ENCODE data around the gene WNT6. TPM values are rescaled to one million over a fixed set of nuclear protein-coding genes. Genes with fewer than 3 reads are reported as not detected.

Gene WNT6
- total RNA-seq, 2 donors from 2014 or later = not detected

DNA sequence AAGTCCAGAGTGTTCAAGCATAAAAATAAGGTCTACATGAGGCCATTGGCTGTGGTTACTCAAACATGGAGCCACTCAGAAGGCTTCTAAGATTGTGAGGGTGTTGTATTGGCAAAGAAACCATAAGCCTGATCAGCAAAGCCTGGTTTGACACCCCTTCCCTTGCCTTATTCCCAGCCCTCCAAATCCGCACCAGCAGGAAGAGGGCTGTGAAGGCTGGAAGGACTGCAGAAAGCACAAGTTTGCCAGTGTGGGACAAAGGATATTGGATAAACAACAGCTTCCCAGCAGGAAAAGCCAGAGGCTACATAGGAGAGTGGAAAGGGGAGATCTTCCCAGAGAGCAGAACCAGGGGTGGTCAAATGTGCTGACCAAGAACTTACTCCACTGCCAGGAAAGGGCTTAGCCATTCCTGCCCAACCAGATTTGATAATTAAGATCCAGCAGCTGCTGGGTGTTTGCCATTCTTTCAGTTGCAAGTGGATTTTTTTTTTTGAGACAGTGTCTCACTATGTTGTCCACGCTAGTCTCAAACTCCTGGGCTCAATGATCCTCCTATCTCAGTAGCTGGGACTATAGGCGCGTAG is 26.5 kb upstream of the WNT6 start:
- no peak overlapping the region for H3K27ac Mint-ChIP-seq
- no peak overlapping the region for H3K4me3 Mint-ChIP-seq
- H3K9me3 ChIP-seq (ENCODE audit: control insufficient read depth, low read length) = no peaks in the 10 kb centered on the region
- peaks cover 11% of the 10 kb centered on the region for H3K4me1 Mint-ChIP-seq
- no peak overlapping the region for H3K9ac ChIP-seq (ENCODE audit: extremely low read depth, low read length, poor library complexity, severe bottlenecking)
- peaks cover 2% of the 10 kb centered on the region for H3K4me1 ChIP-seq (ENCODE audit: control insufficient read depth, insufficient read depth, low read length)
- H3K36me3 ChIP-seq (ENCODE audit: control insufficient read depth, insufficient read depth, low read length) = no peaks in the 10 kb centered on the region
- peaks cover 1% of the 10 kb centered on the region for H3K9me3 Mint-ChIP-seq
- DNase-seq = no peak
- H3K27me3 Mint-ChIP-seq (ENCODE audit: insufficient read depth) = peaks cover 14% of the 10 kb centered on the region
- 87 to 91% methylated on average over 3 to 4 of the region's 4 CpGs for WGBS, 2 experiments (ENCODE audit: insufficient coverage in 1 of 2, insufficient read length in 1 of 2)
- H3K27me3 ChIP-seq (ENCODE audit: control insufficient read depth, insufficient read depth, low read length, poor library complexity, severe bottlenecking) = no peaks in the 10 kb centered on the region
- TF ChIP-seq, protein P1, sequence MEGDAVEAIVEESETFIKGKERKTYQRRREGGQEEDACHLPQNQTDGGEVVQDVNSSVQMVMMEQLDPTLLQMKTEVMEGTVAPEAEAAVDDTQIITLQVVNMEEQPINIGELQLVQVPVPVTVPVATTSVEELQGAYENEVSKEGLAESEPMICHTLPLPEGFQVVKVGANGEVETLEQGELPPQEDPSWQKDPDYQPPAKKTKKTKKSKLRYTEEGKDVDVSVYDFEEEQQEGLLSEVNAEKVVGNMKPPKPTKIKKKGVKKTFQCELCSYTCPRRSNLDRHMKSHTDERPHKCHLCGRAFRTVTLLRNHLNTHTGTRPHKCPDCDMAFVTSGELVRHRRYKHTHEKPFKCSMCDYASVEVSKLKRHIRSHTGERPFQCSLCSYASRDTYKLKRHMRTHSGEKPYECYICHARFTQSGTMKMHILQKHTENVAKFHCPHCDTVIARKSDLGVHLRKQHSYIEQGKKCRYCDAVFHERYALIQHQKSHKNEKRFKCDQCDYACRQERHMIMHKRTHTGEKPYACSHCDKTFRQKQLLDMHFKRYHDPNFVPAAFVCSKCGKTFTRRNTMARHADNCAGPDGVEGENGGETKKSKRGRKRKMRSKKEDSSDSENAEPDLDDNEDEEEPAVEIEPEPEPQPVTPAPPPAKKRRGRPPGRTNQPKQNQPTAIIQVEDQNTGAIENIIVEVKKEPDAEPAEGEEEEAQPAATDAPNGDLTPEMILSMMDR (conservative IDR thresholded peaks at IDR 0.05) = no peak
- no peak overlapping the region for H3K27ac ChIP-seq (ENCODE audit: low read depth, low read length)
- H3K4me3 ChIP-seq (ENCODE audit: low read length) = no peak overlapping the region
- no peaks in the 10 kb centered on the region for H3K36me3 Mint-ChIP-seq (ENCODE audit: low read depth)

DNA sequence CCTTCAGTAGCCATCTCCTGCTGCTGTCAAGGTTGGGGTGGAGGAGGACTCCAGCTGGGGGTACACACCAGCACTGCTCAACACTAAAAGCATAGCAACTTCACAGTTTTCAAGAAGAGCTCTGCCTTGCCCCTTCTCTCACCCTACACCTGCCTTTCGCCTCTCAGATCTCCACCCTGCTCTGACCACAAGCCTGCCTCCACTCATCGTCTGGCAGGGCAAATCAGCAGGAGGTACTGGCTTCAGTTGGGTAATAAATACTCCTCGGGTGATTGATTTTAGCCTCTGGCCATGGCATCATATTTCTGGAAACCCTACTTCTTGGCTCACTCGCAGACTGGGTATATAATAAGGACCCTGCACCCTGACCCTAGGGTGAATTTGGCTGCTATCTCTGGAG is 24.9 kb upstream of the WNT6 start:
- no peak overlapping the region for H3K4me3 Mint-ChIP-seq
- no peak overlapping the region for H3K4me3 ChIP-seq (ENCODE audit: low read length)
- peaks cover 1% of the 10 kb centered on the region for H3K9me3 Mint-ChIP-seq
- no peak overlapping the region for H3K27ac Mint-ChIP-seq
- H3K36me3 Mint-ChIP-seq (ENCODE audit: low read depth) = no peaks in the 10 kb centered on the region
- no peaks in the 10 kb centered on the region for H3K36me3 ChIP-seq (ENCODE audit: control insufficient read depth, insufficient read depth, low read length)
- peaks cover 11% of the 10 kb centered on the region for H3K4me1 Mint-ChIP-seq
- DNase-seq = no peak
- TF ChIP-seq, protein P1 (conservative IDR thresholded peaks at IDR 0.05) = no peak
- no peak overlapping the region for H3K27ac ChIP-seq (ENCODE audit: low read depth, low read length)
- WGBS, 2 experiments (ENCODE audit: insufficient coverage in 1 of 2, insufficient read length in 1 of 2) = 81% methylated on average over 3 to 4 of the region's 4 CpGs
- H3K27me3 Mint-ChIP-seq (ENCODE audit: insufficient read depth) = peaks cover 23% of the 10 kb centered on the region
- H3K9ac ChIP-seq (ENCODE audit: extremely low read depth, low read length, poor library complexity, severe bottlenecking) = no peak overlapping the region
- peaks cover 2% of the 10 kb centered on the region for H3K4me1 ChIP-seq (ENCODE audit: control insufficient read depth, insufficient read depth, low read length)
- H3K9me3 ChIP-seq (ENCODE audit: control insufficient read depth, low read length) = no peaks in the 10 kb centered on the region
- no peaks in the 10 kb centered on the region for H3K27me3 ChIP-seq (ENCODE audit: control insufficient read depth, insufficient read depth, low read length, poor library complexity, severe bottlenecking)

DNA sequence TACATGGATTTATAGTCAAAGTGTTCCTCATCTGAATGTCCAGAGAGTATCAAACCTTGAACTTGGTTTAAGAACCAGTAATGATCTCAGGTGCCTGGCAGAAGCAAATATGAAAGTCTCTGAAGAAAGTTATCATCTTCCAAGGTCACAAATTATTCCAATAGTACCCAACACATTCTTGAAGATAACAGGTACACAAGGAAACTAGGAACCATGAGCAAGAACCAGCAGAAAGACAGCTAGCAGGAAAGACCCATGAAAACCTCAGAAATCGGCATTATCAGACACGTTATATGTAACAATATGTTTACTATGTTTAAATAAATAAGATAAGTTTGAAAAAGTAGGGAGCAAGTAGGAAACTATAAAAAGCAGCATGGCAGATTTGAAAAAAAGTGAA is 22.1 kb upstream of the WNT6 start:
- TF ChIP-seq, protein P1 (conservative IDR thresholded peaks at IDR 0.05) = no peak
- peaks cover 11% of the 10 kb centered on the region for H3K4me1 Mint-ChIP-seq

More for the DNA sequence above, 22.1 kb upstream of the WNT6 start:
- 100% methylated on average over 1 to 2 of the region's 2 CpGs for WGBS, 2 experiments (ENCODE audit: insufficient coverage in 1 of 2, insufficient read length in 1 of 2)
- no peaks in the 10 kb centered on the region for H3K27me3 ChIP-seq (ENCODE audit: control insufficient read depth, insufficient read depth, low read length, poor library complexity, severe bottlenecking)
- DNase-seq = no peak
- peaks cover 2% of the 10 kb centered on the region for H3K4me1 ChIP-seq (ENCODE audit: control insufficient read depth, insufficient read depth, low read length)
- H3K9me3 ChIP-seq (ENCODE audit: control insufficient read depth, low read length) = no peaks in the 10 kb centered on the region
- no peak overlapping the region for H3K4me3 Mint-ChIP-seq
- no peak overlapping the region for H3K27ac Mint-ChIP-seq
- H3K9ac ChIP-seq (ENCODE audit: extremely low read depth, low read length, poor library complexity, severe bottlenecking) = no peak overlapping the region
- no peaks in the 10 kb centered on the region for H3K36me3 ChIP-seq (ENCODE audit: control insufficient read depth, insufficient read depth, low read length)
- peaks cover 24% of the 10 kb centered on the region for H3K27me3 Mint-ChIP-seq (ENCODE audit: insufficient read depth)
- H3K27ac ChIP-seq (ENCODE audit: low read depth, low read length) = no peak overlapping the region
- H3K36me3 Mint-ChIP-seq (ENCODE audit: low read depth) = no peaks in the 10 kb centered on the region
- no peak overlapping the region for H3K4me3 ChIP-seq (ENCODE audit: low read length)
- peaks cover 1% of the 10 kb centered on the region for H3K9me3 Mint-ChIP-seq

Measured in endodermal cell (in vitro differentiated cells).